PC-9 (cell line): ENCODE data around the gene BCO1.

Experiments used
- CTCF ChIP-seq: fragments of 200-600 bp; sonication (generic); conservative IDR thresholded peaks from 2 replicates; pipeline ENCODE4 v1.6.1; 2017; ENCODE audit warnings: mixed run types, antibody characterized with exemption, mild to moderate bottlenecking, moderate library complexity
- EZH2 ChIP-seq: fragments of 200-600 bp; sonication (generic); IDR thresholded peaks from 2 replicates; pipeline ENCODE4 v1.8.0; 2017; ENCODE audit warnings: antibody characterized with exemption, low read depth

DNA sequence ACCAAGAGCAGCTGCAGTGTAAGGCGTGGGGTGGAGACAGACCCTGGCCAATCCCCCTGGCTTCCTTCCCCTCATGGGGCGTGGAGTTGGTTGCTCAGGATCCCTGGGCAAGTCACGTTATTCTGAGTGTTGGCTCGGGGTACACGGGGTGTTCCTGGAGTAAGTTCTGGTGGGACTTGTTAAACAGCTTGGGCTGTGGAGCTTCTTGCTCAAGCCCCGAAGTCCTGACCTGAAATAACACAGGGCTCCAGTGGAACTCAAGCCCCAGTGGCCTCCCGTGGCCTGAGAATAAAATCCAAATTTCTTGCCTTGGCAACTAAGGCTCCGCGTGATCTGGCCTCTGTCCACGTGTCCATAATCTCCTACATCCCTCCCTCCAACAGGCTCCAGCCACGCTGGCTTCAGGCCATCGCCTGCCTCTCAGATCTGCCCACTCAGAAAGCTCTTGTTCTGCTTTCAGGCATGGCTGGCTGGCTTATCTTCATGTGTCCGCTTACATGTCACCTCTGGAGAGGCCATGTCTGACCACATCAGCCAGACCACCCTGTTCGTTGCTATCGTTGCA lies 49.3 kb upstream of the BCO1 start:
- TF ChIP-seq EZH2 (no peak), CTCF (no peak)
